GM12878 (cell line): ENCODE data around the gene F12. TPM values are rescaled to one million over a fixed set of nuclear protein-coding genes. Genes with fewer than 3 reads are reported as not detected.

Experiments used
- ATAC-seq: fragments of 200-7000 bp; cut with Tn5 transposase; 3 replicates; pipeline ENCODE4 v1.9.1; 2020; ENCODE audit warnings: mild to moderate bottlenecking, moderate library complexity
- BruUV-seq: library from RNA; stranded (reverse); fragments of 400-500 nt; replicated peaks from 2 replicates; lab custom pipeline; 2021; lab: Mats Ljungman, UMichigan
- CTCF ChIA-PET: fragments of 300-600 bp; sonication (Branson Sonifier 250); formaldehyde crosslinking; extraction: SDS; loops from one replicate; lab custom pipeline; 2021; ENCODE audit warnings: inconsistent platforms; lab: Yijun Ruan, JAX
- POLR2A ChIA-PET: fragments of 350-600 bp; formaldehyde crosslinking; extraction: SDS; loops from one replicate; lab custom pipeline; 2021; ENCODE audit warnings: inconsistent platforms; lab: Charles Lee
- RAD21 ChIA-PET: fragments of 300-600 bp; sonication (Branson Sonifier 250); formaldehyde crosslinking; loops from one replicate; lab custom pipeline; 2023; ENCODE audit warnings: antibody characterized with exemption; ENCODE audit not compliant: unreplicated experiment; lab: Charles Lee
- SMC1A ChIA-PET: fragments of 300-600 bp; sonication (Branson Sonifier 250); formaldehyde crosslinking; loops from one replicate; lab custom pipeline; 2023; ENCODE audit not compliant: unreplicated experiment, uncharacterized antibody; lab: Charles Lee
- DNase-seq: peaks from one replicate; pipeline ENCODE4 v3.0.0-alpha.2; 2011; ENCODE audit warnings: low read depth, low spot score
- FAIRE-seq: peaks from 3 replicates; lab custom pipeline; 2011; peaks lifted over from hg19 to GRCh38; lab: Jason Lieb, UNC
- H2AFZ ChIP-seq: 2 replicates; pipeline ENCODE4 v1.6.0; 2011; ENCODE audit warnings: low read depth, low read length, control low read depth; ENCODE audit not compliant: control insufficient read depth
- H3K27ac ChIP-seq: 2 replicates; pipeline ENCODE4 v1.5.1; 2011; ENCODE audit warnings: control low read depth; ENCODE audit not compliant: control insufficient read depth, insufficient read depth
- H3K27me3 ChIP-seq, 2 experiments: replicated peaks in 1 of 2; 2 replicates each; pipeline versions ENCODE4 v1.6.0 to v1.6.1; 2011; ENCODE audit warnings: low read length in 1 of 2; ENCODE audit not compliant: control insufficient read depth in 2 of 2, insufficient read depth in 2 of 2
- H3K36me3 ChIP-seq, 2 experiments: 2 replicates each; pipeline ENCODE4 v1.5.1; 2011; ENCODE audit warnings: low read length in 1 of 2; ENCODE audit not compliant: control insufficient read depth in 2 of 2, insufficient read depth in 2 of 2
- H3K4me1 ChIP-seq: 2 replicates; pipeline ENCODE4 v1.6.1; 2011; ENCODE audit warnings: mild to moderate bottlenecking, low read length, moderate library complexity, mixed read lengths; ENCODE audit not compliant: control insufficient read depth, insufficient read depth
- H3K4me2 ChIP-seq: 2 replicates; pipeline ENCODE4 v1.6.0; 2011; ENCODE audit warnings: control low read depth; ENCODE audit not compliant: control insufficient read depth, insufficient read depth
- H3K4me3 ChIP-seq: fragments of 200-600 bp; sonication (generic); 2 replicates; pipeline ENCODE4 v1.5.1; 2016
- H3K79me2 ChIP-seq: 2 replicates; pipeline ENCODE4 v1.6.0; 2011; ENCODE audit warnings: low read length; ENCODE audit not compliant: control insufficient read depth, insufficient read depth
- H3K9ac ChIP-seq: 2 replicates; pipeline ENCODE4 v1.8.0; 2011; ENCODE audit warnings: low read length, control low read depth, mixed read lengths; ENCODE audit not compliant: control insufficient read depth, insufficient read depth
- H3K9me3 ChIP-seq: replicated peaks from 3 replicates; pipeline ENCODE4 v1.5.1; 2011; ENCODE audit warnings: mild to moderate bottlenecking, low read length; ENCODE audit not compliant: control insufficient read depth, insufficient read depth
- H4K20me1 ChIP-seq: 2 replicates; pipeline ENCODE4 v1.6.0; 2011; ENCODE audit not compliant: control insufficient read depth, insufficient read depth
- CUX1 ChIP-seq: IDR thresholded peaks from 2 replicates; pipeline ENCODE4 v1.6.1; 2012; ENCODE audit warnings: improper control_type of control experiment, low read depth, low read length; ENCODE audit not compliant: insufficient replicate concordance
- ZNF24 ChIP-seq: fragments of 450-650 bp; IDR thresholded peaks from 2 replicates; pipeline ENCODE4 v1.6.1; 2017; ENCODE audit warnings: antibody characterized with exemption, mild to moderate bottlenecking
- WGBS: methylation state at CpG from one replicate; pipeline ENCODE4 v1.1.6; 2016; ENCODE audit warnings: low lambda C conversion rate; ENCODE audit not compliant: insufficient replicate concordance, insufficient coverage; ENCODE audit errors: missing lambda C conversion rate; 5-methylcytosine and 5-hydroxymethylcytosine counted together
- in situ Hi-C: fragments of 300-500 bp; cut with MboI; formaldehyde crosslinking; loops from 9 replicates; pipeline ENCODE4 v1.14.3; 2018; ENCODE audit warnings: mixed read lengths
- intact Hi-C: fragments of 100-400 bp; cut with micrococcal nuclease; formaldehyde crosslinking; loops from one replicate; pipeline ENCODE4 v1.14.2; 2022; ENCODE audit not compliant: unreplicated experiment
- polyA plus RNA-seq, 11 experiments: library from polyadenylated mRNA; depleted of rRNA in 4 of 11; unstranded in 6 of 11; stranded (reverse) in 5 of 11; fragments of >200 nt; fragmentation: Nextera tagmentation in 4 of 11; fragmentation: Illumina TruSeq in 1 of 11; extraction: Ambion mirVana in 4 of 11; extraction: Trizol in 1 of 11; gene quantifications; 1 replicate in 1 of 11; 2 replicates in 10 of 11; pipeline versions ENCODE4 v1.2.1 to v1.2.3, GENCODE V29; 2011 to 2016; ENCODE audit warnings: inconsistent platforms in 2 of 11, missing spikeins in 2 of 11, low read depth in 1 of 11
- total RNA-seq, 4 experiments: library from RNA; depleted of rRNA in 3 of 4; stranded (reverse); fragments of >200 nt in 3 of 4; fragmentation: Illumina TruSeq in 1 of 4; extraction: Trizol in 1 of 4; gene quantifications; 2 replicates each; pipeline versions ENCODE4 v1.2.1 to v1.2.3, GENCODE V29; 2013 to 2021

The F12 gene
- total and polyA plus RNA-seq, 10 of the 15 experiments (the other 5 are each of a cell fraction or from before 2014, with no cell fraction given) = 0.25 to 11.3 (median 5.5) TPM

DNA sequence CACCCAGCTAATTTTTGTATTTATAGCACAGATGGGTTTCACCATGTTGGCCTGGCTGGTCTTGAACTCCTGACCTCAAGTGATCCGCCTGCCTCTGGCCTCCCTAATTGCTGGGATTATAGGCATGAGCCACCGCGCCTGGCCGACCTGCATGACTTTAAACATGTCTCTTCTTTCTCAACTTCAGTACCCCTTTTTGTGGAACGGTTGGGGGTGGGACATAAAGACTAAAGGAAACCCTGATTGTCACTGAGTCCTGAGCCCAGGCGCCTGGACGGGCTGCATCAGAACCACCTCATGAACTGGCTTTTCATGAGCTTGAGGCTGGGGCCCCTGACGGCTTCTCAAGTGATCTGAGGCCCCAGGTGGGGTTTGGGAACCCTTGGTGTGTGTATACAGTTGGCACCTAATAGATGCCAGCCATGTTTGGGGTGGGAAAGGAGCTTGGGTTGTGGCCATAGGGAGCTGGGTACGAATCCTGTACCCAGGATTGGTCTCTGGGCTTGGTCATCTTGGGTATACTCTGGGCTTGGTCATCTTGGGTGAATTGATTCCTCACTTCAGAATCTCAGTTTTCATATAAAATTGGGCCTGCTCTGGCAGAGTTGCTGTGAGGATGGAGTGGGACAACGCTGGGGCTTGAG, 19.3 kb upstream of the F12 start:
- in situ Hi-C loops = no loop called here
- FAIRE-seq (no peak), DNase-seq (no peak), ATAC-seq (no peak)
- no peak for TF ChIP-seq ZNF24
- peak; percentile 41 for TF ChIP-seq CUX1
- SMC1A ChIA-PET = interaction anchor here (0.6 to 7.5 kb wide), 10 partner anchors 10 to 73 kb away, joined by 3 to 73 read pairs (median 14); partner anchors contain the start of genes PFN3 and PRR7
- H3K4me3 ChIP-seq = peak overlapping the region; percentile 83
- H3K36me3 ChIP-seq = peaks cover 11 to 16% of the 10 kb centered on the region in 2 experiments; a peak in 3 of 4 replicates
- intact Hi-C loops = no loop called here
- peak overlapping the region; percentile 94 for H3K27ac ChIP-seq
- BruUV-seq = no TSS peak
- no peak overlapping the region for H2AFZ ChIP-seq
- H3K27me3 ChIP-seq = no peaks in the 10 kb centered on the region
- no peaks in the 10 kb centered on the region for H4K20me1 ChIP-seq
- CTCF ChIA-PET = interaction anchor here (0.6 to 13.2 kb wide), 14 partner anchors 18 to 391 kb away, joined by 3 to 188 read pairs (median 4); partner anchors contain the start of genes PFN3 and PRR7
- peak overlapping the region; percentile 93 for H3K9ac ChIP-seq
- peaks cover 56% of the 10 kb centered on the region for H3K4me1 ChIP-seq
- no peaks in the 10 kb centered on the region for H3K9me3 ChIP-seq
- RAD21 ChIA-PET = interaction anchor here (1.0 to 11.0 kb wide), 11 partner anchors 15 to 109 kb away, joined by 3 to 288 read pairs (median 5); partner anchors contain the start of genes DOK3, F12 and PRR7
- peak overlapping the region; percentile 65 for H3K4me2 ChIP-seq
- POLR2A ChIA-PET = interaction anchor here (1.1 to 13.4 kb wide), 11 partner anchors 10 to 127 kb away, joined by 3 to 358 read pairs (median 5); partner anchors contain the start of genes F12, PFN3 and PRR7
- peaks cover 58% of the 10 kb centered on the region for H3K79me2 ChIP-seq
- WGBS = 14% methylated on average over 10 of the region's 10 CpGs
